ENCODE results near the gene YBX1.

YBX1 gene

GRCh38 chr1:42738678-42739226, 56.5 kb downstream of the YBX1 start:
- no peak for TF ChIP-seq CTCF (conservative IDR thresholded peaks at IDR 0.05; ENCODE audit: low read depth, low read length)
- H3K4me3 ChIP-seq (ENCODE audit: low read depth, low read length): no peak overlapping the region
- DNase-seq (ENCODE audit: low read depth): no peak

- H3K4me3 ChIP-seq (ENCODE audit: low read depth, low read length): no peak within 1 kb of the TSS
- TF ChIP-seq CTCF (conservative IDR thresholded peaks at IDR 0.05; ENCODE audit: low read depth, low read length): no peak
These were observed 57.8 kb downstream of the YBX1 start, which contains the start of gene CLDN19 for GRCh38 chr1:42739753-42740700. TSS of gene CLDN19 (minus strand) at chr1:42740236. CDS start at chr1:42740063, 173 bp downstream.

GRCh38 chr1:42740851-42741580, 58.8 kb downstream of the YBX1 start:
- no peak for DNase-seq (ENCODE audit: low read depth)
- TF ChIP-seq CTCF (conservative IDR thresholded peaks at IDR 0.05; ENCODE audit: low read depth, low read length): no peak
- H3K4me3 ChIP-seq (ENCODE audit: low read depth, low read length): no peak overlapping the region

More at GRCh38 chr1:42739753-42740700, 57.8 kb downstream of the YBX1 start, which contains the start of gene CLDN19:
- DNase-seq (ENCODE audit: low read depth): no peak

- no peak for TF ChIP-seq CTCF (conservative IDR thresholded peaks at IDR 0.05; ENCODE audit: low read depth, low read length)
These were observed 59.5 kb downstream of the YBX1 start for GRCh38 chr1:42741706-42742105.

GRCh38 chr1:42742141-42742540, 59.9 kb downstream of the YBX1 start:
- no peak for DNase-seq (ENCODE audit: low read depth)
- no peak overlapping the region for H3K4me3 ChIP-seq (ENCODE audit: low read depth, low read length)
- no peak for TF ChIP-seq CTCF (conservative IDR thresholded peaks at IDR 0.05; ENCODE audit: low read depth, low read length)

More at GRCh38 chr1:42741706-42742105, 59.5 kb downstream of the YBX1 start:
- no peak overlapping the region for H3K4me3 ChIP-seq (ENCODE audit: low read depth, low read length)
- DNase-seq (ENCODE audit: low read depth): no peak

- no peak for DNase-seq (ENCODE audit: low read depth)
- no peak overlapping the region for H3K4me3 ChIP-seq (ENCODE audit: low read depth, low read length)
- TF ChIP-seq CTCF (conservative IDR thresholded peaks at IDR 0.05; ENCODE audit: low read depth, low read length): no peak
These were observed 60.5 kb downstream of the YBX1 start for GRCh38 chr1:42742617-42743316.

Measured in choroid plexus epithelial cell (primary cell).